ENCODE data around the gene EIF4G1.

GRCh38 chr3:184333190-184333589 lies 18.8 kb downstream of the EIF4G1 start:
- TF ChIP-seq POLR2A (IDR thresholded peaks at IDR 0.05) (no peak), CTCF (IDR thresholded peaks at IDR 0.05) (no peak)
